GM21526 (cell line): Measurements from ENCODE around the gene CARD6.
"Not testable (repeated sequence)": the region's sequence is repeated elsewhere in the genome, so short reads cannot be mapped to it uniquely, and the experiment has no call there.

Experiments
- ATAC-seq: cut with Tn5 transposase; IDR thresholded peaks from one replicate; pipeline ENCODE4 v1.9.1; 2021; ENCODE audit warnings: moderate library complexity; ENCODE audit not compliant: unreplicated experiment, low FRiP score

Gene CARD6

GRCh38 chr5:40828690-40829661 lies 12.2 kb upstream of the CARD6 start:
- ATAC-seq, result no peak

- ATAC-seq, result no peak
Observed at GRCh38 chr5:40829748-40830533, 11.2 kb upstream of the CARD6 start.

GRCh38 chr5:40831346-40832210 lies 9.6 kb upstream of the CARD6 start:
- no peak for ATAC-seq

GRCh38 chr5:40832345-40832744 lies 8.8 kb upstream of the CARD6 start:
- ATAC-seq, result no peak

GRCh38 chr5:40833712-40834229 lies 7.4 kb upstream of the CARD6 start:
- ATAC-seq, result no peak

GRCh38 chr5:40834391-40834848 lies 6.7 kb upstream of the CARD6 start:
- no peak for ATAC-seq

- ATAC-seq, result peak; percentile 98
Observed at GRCh38 chr5:40834849-40835787, 6.0 kb upstream of the CARD6 start, which contains the start of gene RPL37. Gene RPL37, minus strand, starts transcription at chr5:40835222. Its CDS starts 37 bp downstream, at chr5:40835185.

GRCh38 chr5:40838086-40838485 lies 3.1 kb upstream of the CARD6 start:
- no peak for ATAC-seq

GRCh38 chr5:40842351-40842750 lies 1.2 kb downstream of the CARD6 start:
- no peak for ATAC-seq

- no peak for ATAC-seq
Observed at GRCh38 chr5:40844565-40844964, 3.4 kb downstream of the CARD6 start.

GRCh38 chr5:40846371-40846770 lies 5.2 kb downstream of the CARD6 start:
- no peak for ATAC-seq

GRCh38 chr5:40847525-40847924 lies 6.4 kb downstream of the CARD6 start:
- ATAC-seq, result no peak

- ATAC-seq, result no peak
Observed at GRCh38 chr5:40853632-40854192, 12.5 kb downstream of the CARD6 start.

GRCh38 chr5:40860711-40861110 lies 19.5 kb downstream of the CARD6 start:
- no peak for ATAC-seq

GRCh38 chr5:40865004-40865403 lies 23.8 kb downstream of the CARD6 start:
- ATAC-seq, result not testable (repeated sequence)

GRCh38 chr5:40866844-40867243 lies 25.7 kb downstream of the CARD6 start:
- ATAC-seq, result no peak

GRCh38 chr5:40869384-40869783 lies 28.2 kb downstream of the CARD6 start:
- no peak for ATAC-seq

GRCh38 chr5:40871177-40871576 lies 30.0 kb downstream of the CARD6 start:
- no peak for ATAC-seq

GRCh38 chr5:40872253-40872652 lies 31.1 kb downstream of the CARD6 start:
- not testable (repeated sequence) for ATAC-seq
